GM19238 (cell line): ENCODE results near the gene HSD11B2.

Source experiments
- DNase-seq: peaks from one replicate; pipeline ENCODE4 v3.0.0; 2011; ENCODE audit warnings: low spot score; ENCODE audit not compliant: insufficient read length

Gene HSD11B2

DNA sequence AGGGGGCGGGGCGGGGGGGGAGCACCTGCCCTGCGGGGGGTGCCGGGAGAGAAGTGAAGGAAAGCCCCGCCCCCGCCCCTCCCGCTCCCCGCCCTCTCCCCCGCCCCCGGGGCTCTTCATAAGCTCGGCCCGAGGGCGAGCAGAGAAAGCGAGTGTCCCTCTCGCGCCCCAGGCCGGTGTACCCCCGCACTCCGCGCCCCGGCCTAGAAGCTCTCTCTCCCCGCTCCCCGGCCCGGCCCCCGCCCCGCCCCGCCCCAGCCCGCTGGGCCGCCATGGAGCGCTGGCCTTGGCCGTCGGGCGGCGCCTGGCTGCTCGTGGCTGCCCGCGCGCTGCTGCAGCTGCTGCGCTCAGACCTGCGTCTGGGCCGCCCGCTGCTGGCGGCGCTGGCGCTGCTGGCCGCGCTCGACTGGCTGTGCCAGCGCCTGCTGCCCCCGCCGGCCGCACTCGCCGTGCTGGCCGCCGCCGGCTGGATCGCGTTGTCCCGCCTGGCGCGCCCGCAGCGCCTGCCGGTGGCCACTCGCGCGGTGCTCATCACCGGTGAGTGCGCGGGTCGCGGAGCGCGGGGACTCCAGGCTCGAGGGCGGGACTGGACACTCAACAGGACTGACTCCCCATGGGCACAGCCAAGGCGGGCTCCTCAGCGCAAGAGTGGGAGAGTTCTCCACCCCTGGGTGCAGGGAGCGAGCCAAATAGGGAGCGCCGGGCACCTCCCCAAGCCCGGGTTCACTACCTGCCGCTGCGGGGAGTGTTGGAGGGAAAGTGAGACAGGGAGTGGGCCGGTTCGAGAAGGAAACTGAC is at the start of gene HSD11B2:
Gene HSD11B2, plus strand, starts transcription at position 145 of the 798 bp plus-strand sequence. Its CDS starts 128 bp downstream, at position 273.
- DNase-seq = no peak

DNA sequence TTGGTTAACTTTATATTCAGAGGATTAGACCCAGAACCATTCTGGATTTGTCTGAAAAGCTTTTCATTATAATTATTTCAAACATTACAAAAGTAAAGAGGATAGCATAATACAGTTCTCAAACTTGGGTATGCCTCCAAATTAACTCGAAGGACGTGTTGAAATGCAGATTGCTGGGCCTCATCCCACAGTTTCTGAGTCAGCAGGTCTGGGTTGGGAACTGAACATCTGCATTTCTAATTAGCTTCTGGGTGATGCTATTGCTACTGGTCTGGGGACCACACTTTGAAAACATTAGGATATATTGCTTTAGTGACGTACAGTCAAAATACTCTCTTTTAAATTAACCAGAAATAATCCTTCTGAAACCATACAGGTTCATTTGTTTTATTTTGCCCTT is 47.6 kb upstream of the HSD11B2 start:
- no peak for DNase-seq

DNA sequence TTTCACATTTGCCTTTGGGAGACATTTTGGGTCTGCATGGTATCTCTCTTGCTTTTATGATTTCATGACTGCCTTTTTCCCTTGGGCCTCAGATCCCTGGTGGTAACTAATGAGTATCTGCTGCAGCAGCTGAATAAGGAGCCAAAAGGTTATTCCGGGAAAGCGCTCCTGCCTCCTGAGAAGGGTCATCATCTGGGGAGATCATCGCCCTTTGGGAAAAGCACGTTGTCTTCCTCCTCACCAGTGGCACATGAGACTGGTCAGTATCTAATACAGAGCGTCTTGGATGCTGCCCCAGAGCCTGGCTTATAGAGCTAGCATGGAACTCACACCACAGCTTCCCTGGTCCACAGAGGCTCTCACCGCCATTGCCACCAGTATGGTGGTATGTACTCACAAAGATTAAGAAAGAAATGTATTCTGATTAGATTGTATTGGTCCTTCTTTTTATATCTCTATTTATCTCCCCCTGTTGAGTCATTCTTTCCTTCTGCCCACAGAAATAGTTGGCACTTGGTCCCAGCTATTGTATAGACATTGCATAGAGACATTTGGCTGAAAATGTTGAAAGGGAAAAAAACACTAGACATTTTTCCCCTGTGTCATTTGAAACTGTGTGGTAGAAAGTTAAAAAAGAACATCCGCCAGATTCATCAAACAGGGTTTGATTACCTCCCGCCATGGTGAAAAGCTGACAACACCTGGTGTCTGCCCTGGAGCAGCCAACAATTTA is 46.0 kb upstream of the HSD11B2 start:
- DNase-seq = no peak

DNA sequence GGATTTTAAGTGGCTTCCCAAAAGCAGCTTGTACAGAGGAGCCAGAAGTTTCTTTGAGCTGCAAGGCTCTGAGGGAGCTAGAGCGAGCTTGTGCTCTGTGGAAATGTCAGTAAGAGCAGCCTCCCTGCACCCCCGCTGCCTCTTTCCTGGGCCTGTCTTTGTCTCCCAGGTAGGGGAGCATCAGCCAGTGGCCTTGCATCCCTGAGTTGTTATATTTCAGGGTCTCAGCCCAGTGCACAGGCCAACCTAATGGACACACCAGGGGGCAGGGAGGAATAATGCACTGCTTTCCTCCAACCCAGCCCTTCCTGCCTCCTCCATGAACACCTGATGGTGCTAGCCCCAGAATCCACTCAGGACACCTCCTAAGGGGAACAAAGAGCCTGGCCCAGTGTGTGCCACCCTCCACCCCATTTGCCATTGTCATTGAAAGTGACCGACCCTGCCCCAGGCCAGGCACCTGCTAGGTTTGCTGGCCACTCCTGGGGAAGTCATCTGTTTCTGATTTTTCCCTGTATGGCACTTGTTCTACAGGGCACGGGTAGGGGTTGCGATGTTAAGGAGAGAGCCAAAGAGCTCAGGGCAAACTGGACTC is 44.0 kb upstream of the HSD11B2 start:
- DNase-seq = no peak

DNA sequence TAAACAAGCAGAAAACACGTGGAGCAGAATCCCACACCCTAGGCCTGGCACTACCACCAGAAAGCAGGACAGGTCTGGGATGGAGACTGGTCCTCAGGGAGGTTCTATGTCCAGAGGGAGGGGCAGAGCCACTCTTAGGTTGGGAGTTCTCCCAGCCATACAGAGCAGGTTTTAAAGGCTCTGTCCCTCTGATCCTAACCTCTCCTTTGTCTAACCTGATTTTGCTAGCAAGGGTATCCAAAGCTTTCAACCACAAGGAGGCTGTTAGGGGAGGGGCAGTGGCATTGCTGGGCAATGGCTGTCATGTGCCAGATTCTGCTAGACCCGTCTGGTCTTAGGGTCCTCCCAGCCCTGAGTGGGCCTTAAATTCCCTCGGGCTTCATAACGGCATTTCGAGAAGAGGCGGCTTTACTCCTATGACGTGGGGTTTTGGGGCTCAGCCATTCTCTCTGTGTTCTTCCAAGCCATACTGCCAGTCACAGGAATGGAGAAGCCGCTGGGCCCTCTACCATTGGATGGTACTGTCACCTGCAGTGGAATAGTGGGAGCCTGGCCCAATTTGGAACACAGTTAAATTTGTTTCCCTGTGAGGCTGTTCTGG is 43.3 kb upstream of the HSD11B2 start:
- no peak for DNase-seq

DNA sequence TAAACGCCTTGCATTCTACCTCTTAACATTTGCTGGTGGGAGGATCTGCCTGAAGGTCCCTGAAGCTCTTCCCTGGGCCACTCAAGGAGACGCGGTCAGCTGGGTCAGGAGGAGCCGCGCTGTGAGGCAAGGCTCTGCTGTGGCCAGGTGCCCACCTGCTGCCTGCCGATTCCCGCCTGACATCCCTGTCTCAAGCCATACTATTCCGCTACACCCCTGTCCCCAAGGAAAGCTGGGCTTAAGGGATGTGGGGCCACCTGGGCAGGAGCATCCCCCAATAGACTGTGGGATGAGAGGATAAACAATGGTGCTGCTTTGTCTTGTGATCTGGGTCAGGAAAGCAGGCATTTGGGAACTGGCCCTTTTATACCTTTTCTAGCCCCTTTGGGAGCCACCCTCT is 42.7 kb upstream of the HSD11B2 start:
- no peak for DNase-seq

DNA sequence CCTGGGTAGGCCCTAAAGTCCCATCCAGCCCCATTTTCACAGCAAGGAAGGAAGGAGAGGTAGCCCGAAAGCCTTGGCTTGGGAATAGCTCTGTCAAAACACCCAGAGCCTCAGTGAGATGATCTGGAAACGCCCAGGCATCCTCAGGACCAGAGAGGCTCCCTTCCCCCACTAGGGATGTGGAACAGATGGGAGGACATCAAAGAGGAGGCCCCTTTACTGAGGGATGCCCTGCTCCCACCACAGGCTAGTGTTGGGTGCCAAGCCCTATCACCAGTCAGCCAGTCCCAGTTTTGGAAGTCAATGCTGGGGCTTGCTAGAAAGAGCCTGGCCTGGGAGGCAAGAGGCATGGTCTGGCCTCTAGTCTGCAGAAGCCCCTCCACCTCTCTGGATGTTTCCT is 42.3 kb upstream of the HSD11B2 start:
- no peak for DNase-seq

DNA sequence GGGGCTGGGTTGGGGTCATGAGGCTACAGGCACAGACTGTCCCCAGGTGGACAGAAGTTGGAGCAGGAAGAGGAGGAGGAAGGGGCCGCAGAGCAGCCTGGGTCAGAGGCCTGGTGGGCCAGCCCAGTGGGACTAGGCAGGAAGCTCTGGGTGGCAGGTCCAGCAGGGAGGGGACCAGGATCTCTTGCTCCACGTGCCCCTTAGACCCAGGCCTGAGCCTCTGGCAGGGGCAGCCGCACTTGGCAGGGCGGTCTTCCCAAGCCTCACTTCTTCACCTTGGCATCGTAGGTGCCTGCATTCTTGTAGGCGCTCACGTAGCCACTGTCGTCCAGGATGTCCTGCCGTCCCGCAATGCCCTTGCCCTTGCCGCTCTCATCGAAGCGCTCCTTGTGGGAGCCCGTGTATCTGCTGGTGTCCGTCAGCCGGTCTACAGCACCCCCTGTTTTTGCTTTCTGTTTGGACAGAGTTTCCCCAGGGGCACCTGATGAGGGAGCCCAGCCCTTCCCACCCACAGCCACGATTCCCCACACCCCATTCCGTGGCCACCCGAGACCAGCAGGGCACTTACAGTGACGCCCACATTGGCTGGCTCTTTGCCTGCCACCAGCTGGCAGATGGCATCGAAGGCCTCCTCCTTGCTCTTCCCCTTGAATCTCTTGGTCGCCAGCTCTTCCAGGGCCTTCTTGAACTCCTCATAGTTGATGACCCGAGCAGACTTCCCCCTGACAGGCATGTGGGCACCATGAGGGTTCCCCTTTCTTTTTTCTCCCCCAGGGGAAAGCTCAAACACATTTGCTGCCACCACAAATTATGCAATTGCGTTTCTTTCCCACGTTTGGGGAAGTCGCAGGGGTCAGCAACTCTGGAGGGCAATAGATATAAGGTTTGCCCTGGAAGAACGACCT is 40.8 kb upstream of the HSD11B2 start:
- DNase-seq = no peak

DNA sequence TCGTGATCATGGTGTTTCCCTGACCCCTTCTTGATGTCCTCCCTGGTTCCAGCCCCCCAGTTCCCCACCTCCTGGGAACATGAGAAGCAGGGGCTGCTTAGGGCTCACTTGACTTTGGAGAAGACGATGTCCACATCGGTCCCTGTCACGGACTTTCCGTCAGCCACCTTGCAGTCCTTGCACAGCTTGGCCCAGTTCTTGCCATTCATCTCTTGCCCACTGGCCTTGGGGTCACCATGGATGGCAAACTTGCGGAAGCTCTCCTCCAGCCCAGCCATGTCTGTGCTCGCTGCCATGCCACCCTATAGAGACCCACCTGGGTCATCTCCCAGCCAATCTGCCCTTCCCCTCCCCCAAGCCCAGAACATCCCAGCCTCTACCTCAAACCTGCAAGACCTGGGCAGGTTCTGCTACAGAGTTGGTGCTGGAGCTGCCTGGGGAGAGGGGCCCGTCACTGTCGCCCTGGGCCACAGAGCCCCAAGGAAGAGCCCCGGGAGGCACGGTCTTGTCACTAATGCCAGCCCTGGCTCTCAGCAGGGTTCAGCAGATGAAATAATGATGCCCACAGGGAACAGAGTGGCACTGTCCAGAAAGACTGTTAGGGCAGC is 40.0 kb upstream of the HSD11B2 start:
- no peak for DNase-seq

DNA sequence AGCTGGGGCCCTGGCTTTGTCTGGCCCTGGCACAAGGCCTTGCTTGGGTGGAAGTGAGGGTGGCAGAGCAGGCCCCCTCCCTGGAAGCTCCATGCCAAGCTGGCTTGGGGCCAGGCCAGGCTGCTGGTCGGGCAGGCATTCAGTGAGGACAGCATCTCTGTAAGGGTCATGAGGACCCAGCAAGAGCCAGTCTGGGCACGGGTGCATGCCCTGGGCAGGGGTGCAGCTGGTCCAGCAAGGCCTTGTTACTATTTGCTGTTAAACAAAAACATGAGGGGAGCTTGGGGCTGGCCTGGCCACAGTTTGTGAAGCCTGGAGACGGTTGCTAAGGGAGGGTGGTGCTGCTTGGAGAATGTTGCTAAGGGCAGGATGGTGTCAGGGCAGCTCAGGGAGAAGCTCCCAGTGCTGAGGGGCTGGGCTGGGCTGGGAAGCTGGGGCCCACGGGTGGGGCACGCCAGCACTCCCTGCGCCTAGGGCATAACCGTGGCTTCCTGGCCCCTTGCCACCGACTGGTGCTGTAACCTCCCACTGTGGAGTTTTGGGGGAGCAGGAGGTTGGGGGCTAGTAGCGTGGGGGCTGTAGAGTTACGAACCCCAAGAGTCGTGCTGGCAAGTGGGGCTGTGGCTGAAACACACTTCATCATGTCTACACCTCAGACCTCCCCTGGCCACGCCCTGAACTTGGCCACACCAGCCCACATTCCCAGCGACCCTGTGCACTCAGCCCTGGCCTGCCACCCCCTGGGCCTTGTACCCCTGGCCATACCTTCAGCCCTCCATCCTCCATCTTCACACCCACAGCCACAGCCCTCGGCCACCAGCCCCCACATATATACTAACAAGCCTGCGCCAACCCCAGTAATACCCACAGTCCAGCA is 39.3 kb upstream of the HSD11B2 start:
- no peak for DNase-seq

DNA sequence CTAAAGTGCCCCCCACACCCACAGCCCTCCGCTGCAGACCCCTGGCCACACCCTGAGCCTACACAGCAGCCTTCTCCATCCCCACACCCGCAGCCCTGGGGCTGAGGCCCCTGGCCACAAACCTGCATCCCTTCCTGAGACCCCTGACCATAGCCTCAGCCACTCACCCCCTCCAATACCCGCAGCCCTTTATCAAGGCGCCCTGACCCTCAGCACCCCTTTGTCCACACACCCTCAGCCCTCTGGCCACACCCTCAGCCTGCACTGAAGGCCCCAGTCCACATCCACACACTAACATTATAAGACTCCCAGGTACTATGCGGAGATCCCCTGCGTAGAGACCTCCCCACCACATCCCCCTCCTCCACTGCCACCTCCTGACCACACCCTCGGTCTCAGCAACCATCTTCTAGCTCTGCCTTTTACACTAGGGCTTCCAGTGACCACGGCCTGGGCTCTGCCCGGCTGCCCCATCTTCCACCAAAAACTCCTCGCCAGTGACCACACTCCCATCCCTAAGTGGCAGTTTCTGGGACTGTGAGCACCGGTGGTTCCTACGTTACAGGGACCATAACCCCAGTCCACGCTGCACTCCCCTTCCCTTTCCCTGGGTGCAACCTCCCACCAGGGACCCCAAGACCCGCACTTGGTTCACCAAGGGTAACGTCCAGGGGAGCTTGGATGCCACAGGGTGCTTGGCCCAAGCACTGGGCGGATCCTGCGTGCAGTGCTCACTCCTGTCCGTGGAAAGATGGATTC is 38.4 kb upstream of the HSD11B2 start:
- no peak for DNase-seq

DNA sequence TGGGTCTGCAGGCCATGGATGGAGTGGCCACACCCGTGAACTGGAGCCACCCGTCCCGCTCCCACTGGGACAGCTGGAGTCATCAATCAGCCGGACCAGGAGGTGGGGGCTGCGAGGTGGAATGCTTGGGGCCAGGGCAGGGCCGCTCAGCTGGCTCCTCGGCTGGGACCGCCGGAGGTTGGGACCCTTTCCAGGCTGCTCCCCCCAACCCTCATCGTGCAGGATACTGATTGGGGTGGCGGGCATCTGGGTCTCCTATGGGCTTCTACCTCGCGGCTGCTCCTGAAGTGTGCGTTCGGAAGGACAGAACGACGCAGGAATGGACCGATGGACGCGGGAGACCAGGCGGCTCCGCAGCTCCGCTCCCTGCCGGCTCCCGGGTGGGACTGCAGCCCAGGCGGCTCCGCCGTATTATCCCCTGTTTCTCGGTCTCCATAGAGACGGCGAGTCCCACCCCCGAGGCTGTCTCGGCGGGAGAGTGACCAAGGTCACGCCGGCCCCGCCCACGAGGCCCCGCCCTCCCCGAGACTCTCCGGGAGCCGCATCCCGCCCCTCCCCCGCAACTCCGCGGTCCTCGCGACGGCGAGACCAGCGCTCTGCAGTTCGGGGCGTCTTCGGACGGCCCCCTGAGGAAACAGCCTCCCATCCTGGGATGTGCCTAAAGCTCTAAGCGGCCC is 37.7 kb upstream of the HSD11B2 start, which contains the start of gene TPPP3:
Gene TPPP3, minus strand, starts transcription at position 388 of the 677 bp plus-strand sequence. CDS start 2,387 bp downstream, outside the sequence.
- no peak for DNase-seq

DNA sequence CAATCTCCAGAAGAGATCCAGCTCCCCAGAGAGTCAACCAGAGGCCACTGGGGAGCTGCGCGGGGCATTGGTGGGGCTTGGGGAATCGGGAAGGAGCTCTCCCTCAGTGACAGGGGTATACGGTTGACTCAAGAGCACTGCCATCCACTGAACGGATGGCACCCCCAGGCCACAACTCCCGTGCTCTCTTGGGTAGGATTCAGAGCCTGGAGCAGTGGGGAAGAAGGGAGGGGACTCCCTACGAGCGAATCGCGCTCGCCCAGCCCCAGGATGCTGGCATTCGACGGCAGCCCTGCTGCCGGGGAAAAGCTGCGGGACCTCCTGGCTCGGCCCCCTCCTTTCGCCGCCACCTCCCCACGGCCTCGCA is 37.1 kb upstream of the HSD11B2 start:
- no peak for DNase-seq

DNA sequence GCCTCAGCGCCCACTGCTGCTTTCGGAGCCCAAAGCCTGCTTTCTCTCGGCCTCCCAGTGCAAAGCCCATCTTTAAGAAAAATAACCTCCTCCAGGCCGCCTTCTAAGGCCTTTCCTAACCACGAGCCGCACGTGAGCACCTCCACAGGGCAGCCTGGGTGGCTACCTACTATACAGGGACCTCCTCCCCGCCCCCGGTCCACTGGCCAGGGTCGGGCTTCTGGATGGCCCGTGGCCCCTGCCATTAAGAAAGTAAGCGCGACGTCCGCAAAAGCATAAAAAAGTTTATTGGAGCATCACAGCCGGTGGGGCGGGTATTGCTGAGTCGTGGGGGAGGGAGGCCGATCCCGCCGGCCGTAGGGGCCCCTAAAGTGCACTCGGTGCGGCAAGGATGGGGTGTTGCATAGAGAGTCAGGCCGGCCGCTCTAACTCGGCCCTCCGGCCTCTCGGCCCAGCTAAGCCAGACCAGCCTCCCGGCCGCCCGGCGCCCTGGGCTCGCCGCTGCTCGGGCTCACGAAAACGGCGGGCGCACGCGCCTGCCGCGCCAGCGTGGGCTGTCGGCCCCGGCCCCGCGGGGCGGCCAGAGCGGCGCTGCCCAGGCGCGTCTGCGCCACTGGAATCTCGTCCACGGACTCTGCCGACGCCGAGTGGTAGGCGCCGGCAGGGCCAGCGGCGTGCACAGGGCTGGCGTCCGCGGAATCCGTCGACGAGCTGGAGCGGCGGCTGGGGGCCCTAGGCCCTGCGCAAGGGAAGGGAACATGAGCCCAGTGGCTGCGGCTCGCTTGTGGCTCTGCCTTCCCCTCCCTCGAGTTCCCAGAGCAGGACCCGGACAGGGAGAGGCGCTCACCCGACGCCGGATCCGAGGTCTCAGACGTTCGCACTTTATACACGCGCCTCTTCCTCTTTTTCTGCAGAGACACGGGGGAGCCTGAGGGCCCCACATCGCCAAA is 36.5 kb upstream of the HSD11B2 start:
- no peak for DNase-seq

DNA sequence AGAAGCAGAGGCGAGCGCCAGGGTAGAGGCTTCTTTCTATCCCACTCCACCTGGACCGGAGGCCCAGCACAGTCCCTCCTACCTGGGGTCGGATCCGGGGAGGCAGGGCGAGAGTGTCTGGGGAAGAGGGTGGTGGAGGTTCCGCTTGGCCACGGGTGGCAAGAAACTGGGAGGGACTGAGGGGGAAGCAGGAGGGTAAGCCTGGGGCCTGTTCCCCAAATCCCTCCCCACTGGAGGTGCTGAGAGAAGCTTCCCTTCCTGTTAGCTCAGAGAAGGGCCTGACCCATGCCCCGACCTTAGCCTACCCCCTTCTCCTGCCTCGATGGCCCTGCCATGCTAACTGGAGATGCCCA is 35.8 kb upstream of the HSD11B2 start:
- no peak for DNase-seq

DNA sequence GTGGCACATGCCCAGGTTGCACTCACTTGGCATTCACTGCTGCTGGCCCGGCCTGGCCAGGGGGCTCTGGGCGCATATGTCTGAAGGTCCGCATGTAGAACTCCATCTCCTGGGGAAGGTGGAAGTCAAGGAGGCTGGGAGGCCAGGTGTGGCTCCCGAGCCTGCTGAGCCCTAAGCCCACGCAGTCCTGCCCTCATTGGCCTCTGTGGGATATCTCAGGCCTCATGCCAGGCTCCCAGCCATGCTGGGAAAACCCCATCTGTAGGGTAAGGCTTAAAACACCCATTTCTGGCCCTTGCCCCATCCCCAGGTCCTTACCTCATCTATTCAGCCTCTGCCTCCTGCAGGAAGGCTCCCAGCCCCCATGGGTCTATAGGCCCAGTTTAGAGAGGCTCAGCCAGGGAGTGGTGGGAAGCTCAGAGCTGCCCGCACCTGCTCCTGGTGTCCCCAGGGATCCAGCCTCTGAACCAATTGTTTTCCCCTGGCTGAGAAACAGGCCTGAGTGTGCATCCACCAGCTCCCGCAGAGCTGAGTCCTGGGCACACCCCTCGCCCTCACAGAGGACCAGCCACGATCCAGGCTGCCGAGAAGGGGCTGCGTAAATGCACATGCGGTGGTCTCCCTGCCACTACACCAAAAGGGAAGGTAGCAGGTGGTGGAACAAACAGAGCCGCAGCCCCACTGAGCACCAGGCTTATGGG is 35.3 kb upstream of the HSD11B2 start:
- no peak for DNase-seq
